Activated CD4-positive, alpha-beta memory T cell treated with anti-CD3 and anti-CD28 coated beads, Interleukin-2, amount 10 ng/mL, durations not matched to agents 7 days and 5 days (primary cell): Measurements from ENCODE around the gene NKX2-2. TPM values are rescaled to one million over a fixed set of nuclear protein-coding genes. Genes with fewer than 3 reads are reported as not detected.

Experiments used
- CTCF ChIA-PET: fragments of 350-600 bp; sonication (Branson Sonifier 250); formaldehyde crosslinking; loops from one replicate; lab custom pipeline; 2021; ENCODE audit warnings: antibody characterized with exemption, inconsistent platforms; lab: Charles Lee
- POLR2A ChIA-PET: fragments of 350-600 bp; sonication (Branson Sonifier 250); formaldehyde crosslinking; loops from one replicate; lab custom pipeline; 2021; ENCODE audit warnings: antibody characterized with exemption; lab: Charles Lee
- DNase-seq: peaks from one replicate; pipeline ENCODE4 v3.0.0-alpha.2; 2020
- H3K27ac Mint-ChIP-seq: one replicate; pipeline ENCODE4 v1.8.0; 2021; ENCODE audit warnings: mild to moderate bottlenecking, mixed read lengths
- H3K27me3 Mint-ChIP-seq: one replicate; pipeline ENCODE4 v1.8.0; 2021; ENCODE audit warnings: mixed read lengths
- H3K36me3 Mint-ChIP-seq: one replicate; pipeline ENCODE4 v1.8.0; 2021; ENCODE audit warnings: low read depth, mixed read lengths
- H3K4me1 Mint-ChIP-seq: one replicate; pipeline ENCODE4 v1.8.0; 2021; ENCODE audit warnings: mixed read lengths
- H3K4me3 Mint-ChIP-seq: one replicate; pipeline ENCODE4 v1.8.0; 2021; ENCODE audit warnings: mild to moderate bottlenecking, mixed read lengths
- H3K9me3 Mint-ChIP-seq: one replicate; pipeline ENCODE4 v1.8.0; 2021; ENCODE audit warnings: mixed read lengths
- total RNA-seq, 2 experiments: library from RNA; stranded (reverse); gene quantifications; one replicate each; pipeline ENCODE4 v1.2.3, GENCODE V29; 2021

Gene NKX2-2
- not detected for total RNA-seq

DNA sequence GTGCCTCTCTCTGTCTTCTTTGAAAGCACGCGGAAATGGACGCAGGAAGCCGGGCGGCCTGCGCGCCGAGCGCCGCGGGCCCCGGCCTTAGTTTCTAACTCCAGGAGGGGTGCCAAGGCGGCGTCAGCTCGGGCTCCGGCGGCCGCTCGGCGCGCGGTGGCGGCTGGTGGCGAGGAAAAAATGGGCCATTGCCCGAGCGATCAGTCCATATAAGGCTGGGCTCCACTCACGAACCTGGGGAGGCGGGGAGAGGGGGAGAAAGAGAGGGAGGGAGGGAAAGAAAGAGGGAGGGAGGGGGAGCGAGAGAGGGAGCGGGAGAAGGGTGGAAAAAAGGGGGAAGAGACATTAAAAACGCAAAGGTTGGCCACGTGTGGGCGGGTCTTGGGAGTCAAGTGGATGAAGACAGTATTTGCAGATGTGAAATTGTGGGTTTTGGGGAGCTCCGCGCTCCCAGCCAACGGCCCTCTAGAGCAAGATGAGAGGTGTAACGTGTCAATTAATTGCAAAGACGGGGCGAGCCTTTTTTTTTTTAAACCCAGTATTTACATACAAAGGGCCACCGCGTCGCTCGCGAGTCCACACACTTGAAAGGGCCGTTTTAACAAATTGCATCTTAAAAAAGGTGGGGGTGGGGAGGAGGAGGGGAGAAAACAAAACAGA is at the start of gene NKX2-2:
Gene NKX2-2, minus strand, starts transcription at position 184 of the 660 bp plus-strand sequence. CDS start 395 bp downstream, outside the sequence.
- Mint-ChIP-seq H3K36me3 (peaks cover 15% of the 10 kb centered on the region), H3K4me3 (peak within 1 kb of the TSS; percentile 30), H3K4me1 (peaks cover 35% of the 10 kb centered on the region), H3K27ac (peak within 1 kb of the TSS; percentile 44), H3K27me3 (peaks cover 82% of the 10 kb centered on the region), H3K9me3 (no peaks in the 10 kb centered on the region)
- ChIA-PET CTCF (no interaction called here), POLR2A (no interaction called here)
- DNase-seq: no peak

DNA sequence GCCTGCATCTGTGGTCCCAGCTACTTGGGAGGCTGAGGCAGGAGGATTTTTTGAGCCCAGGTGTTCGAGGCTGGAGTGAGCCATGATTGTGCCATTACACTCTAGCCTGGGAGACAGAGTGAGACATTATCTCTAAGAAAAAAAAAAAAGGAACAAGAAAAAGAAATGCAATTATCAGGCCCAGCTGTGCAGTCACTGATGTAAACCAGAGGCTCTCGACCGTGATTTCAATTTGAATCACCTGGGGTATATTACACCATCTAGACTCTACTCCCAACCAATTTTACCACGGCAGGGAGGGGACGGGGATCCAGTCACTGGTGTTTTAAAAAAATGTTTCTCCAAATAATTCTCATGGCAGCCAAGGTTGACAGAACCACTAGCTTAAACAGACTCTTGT is 48.8 kb upstream of the NKX2-2 start:
- peaks cover 13% of the 10 kb centered on the region for H3K27me3 Mint-ChIP-seq
- DNase-seq: no peak
- H3K4me1 Mint-ChIP-seq: peaks cover 22% of the 10 kb centered on the region
- no peak overlapping the region for H3K4me3 Mint-ChIP-seq
- no peak overlapping the region for H3K27ac Mint-ChIP-seq
- POLR2A ChIA-PET: interaction anchor here (1.0 to 1.2 kb wide), 2 partner anchors 8 to 14 kb away, joined by 3 to 7 read pairs; no protein-coding TSS in a partner anchor
- peaks cover 4% of the 10 kb centered on the region for H3K36me3 Mint-ChIP-seq
- CTCF ChIA-PET: interaction anchor here (0.7 to 1.4 kb wide), 2 partner anchors 8 to 327 kb away, joined by 3 to 4 read pairs; no protein-coding TSS in a partner anchor
- H3K9me3 Mint-ChIP-seq: no peaks in the 10 kb centered on the region

DNA sequence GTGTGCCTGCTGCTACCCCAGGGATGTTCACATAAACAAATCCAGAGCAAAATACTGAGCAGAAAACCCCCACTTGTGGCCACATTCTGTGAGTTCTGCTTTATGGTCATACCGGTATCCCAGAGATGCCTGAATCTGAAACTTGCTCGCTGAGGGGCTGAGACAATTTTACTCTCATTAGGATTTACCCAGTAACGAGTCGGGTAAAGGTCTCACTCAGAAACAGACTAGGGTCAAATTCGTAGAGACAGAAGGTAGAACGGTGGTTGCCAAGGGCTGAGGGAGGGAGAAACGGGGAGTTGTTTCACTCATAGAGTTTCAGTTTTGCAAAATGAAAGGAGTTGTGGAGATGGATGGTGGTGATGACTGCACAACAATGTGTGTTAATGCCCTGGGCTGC is 45.4 kb upstream of the NKX2-2 start:
- DNase-seq: peak; percentile 40
- ChIA-PET CTCF (interaction anchor here (3.3 kb wide), 1 partner anchor 12 kb away, joined by 26 read pairs; no protein-coding TSS in a partner anchor), POLR2A (interaction anchor here (1.6 kb wide), 1 partner anchor 12 kb away, joined by 4 read pairs; no protein-coding TSS in a partner anchor)
- H3K9me3 Mint-ChIP-seq: no peaks in the 10 kb centered on the region
- peaks cover 4% of the 10 kb centered on the region for H3K36me3 Mint-ChIP-seq
- H3K4me3 Mint-ChIP-seq: peak overlapping the region; percentile 78
- peaks cover 49% of the 10 kb centered on the region for H3K4me1 Mint-ChIP-seq
- H3K27ac Mint-ChIP-seq: peak overlapping the region; percentile 80
- peaks cover 8% of the 10 kb centered on the region for H3K27me3 Mint-ChIP-seq

DNA sequence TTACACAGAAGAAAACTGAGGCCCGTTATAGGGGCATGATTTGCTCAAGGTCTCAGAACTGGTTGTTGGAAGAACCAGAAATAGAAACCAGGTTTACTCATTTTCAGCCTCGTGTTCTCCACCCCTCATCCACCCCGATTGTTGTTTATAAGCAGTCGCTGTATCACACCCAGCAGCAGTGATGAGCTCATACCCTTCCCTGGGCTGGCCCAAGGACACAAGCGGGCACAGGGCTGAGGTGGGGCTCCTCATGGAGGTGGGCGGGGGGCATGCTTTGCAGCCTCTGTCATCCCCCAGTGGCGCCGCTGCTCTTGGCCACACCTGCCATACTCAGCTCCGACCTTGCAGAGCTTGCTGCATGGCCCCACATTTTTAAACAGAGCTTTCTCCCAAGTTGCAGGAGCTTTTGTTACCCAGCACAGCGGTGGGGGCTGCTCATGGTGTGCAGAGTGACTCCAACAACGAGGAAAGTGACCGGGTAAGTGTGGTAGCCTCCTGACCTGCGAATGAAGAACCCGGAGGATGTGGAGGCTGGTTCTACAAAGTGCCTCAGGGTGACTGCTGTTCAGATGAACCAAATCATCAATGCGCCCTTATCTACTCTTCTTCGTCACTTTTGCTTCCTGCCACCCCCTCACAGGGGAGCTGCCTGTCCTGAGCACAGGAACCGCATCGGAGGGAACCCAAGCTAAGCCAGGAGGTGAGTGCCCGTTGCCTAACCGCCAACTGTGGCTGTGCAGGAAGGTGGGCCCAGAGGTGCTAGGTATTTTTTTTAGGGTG is 43.6 kb upstream of the NKX2-2 start:
- Mint-ChIP-seq H3K4me3 (peak overlapping the region; percentile 78), H3K9me3 (no peaks in the 10 kb centered on the region), H3K4me1 (peaks cover 49% of the 10 kb centered on the region), H3K27me3 (peaks cover 1% of the 10 kb centered on the region), H3K36me3 (no peaks in the 10 kb centered on the region), H3K27ac (peak overlapping the region; percentile 85)
- DNase-seq: peak; percentile 55
- ChIA-PET POLR2A (interaction anchor here (0.9 to 2.5 kb wide), 8 partner anchors 9 to 457 kb away, joined by 3 to 20 read pairs (median 4); partner anchors contain the start of genes KIZ and XRN2), CTCF (interaction anchor here (0.6 to 3.3 kb wide), 3 partner anchors 9 to 22 kb away, joined by 3 to 26 read pairs (median 5); no protein-coding TSS in a partner anchor)

DNA sequence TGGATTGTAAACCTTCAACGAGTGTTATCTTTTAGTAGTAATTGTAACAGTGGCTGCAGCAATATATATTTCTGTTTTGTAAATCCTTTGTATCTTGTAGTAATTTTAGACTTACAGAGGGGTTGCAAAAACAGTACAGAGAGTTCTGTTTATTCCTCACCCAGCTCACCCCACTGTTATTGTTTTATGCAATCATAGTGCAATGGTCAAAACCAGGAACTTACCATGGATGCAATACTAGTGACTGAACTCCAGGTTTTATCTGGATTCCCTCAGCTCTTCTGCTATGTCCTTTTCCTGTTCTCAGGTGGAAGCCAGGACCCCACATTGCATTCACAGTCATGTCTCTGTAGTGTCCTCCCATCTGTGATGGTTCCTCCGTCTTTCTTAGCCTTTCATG is 42.5 kb upstream of the NKX2-2 start:
- ChIA-PET POLR2A (interaction anchor here (1.4 to 2.5 kb wide), 3 partner anchors 8 to 253 kb away, joined by 3 to 20 read pairs (median 8); partner anchors contain the start of gene XRN2), CTCF (interaction anchor here (0.7 to 3.3 kb wide), 3 partner anchors 15 to 508 kb away, joined by 3 to 26 read pairs (median 5); no protein-coding TSS in a partner anchor)
- H3K9me3 Mint-ChIP-seq: no peaks in the 10 kb centered on the region
- no peaks in the 10 kb centered on the region for H3K36me3 Mint-ChIP-seq
- H3K27ac Mint-ChIP-seq: peak overlapping the region; percentile 85
- no peak overlapping the region for H3K4me3 Mint-ChIP-seq
- DNase-seq: no peak
- peaks cover 3% of the 10 kb centered on the region for H3K27me3 Mint-ChIP-seq
- H3K4me1 Mint-ChIP-seq: peaks cover 49% of the 10 kb centered on the region

DNA sequence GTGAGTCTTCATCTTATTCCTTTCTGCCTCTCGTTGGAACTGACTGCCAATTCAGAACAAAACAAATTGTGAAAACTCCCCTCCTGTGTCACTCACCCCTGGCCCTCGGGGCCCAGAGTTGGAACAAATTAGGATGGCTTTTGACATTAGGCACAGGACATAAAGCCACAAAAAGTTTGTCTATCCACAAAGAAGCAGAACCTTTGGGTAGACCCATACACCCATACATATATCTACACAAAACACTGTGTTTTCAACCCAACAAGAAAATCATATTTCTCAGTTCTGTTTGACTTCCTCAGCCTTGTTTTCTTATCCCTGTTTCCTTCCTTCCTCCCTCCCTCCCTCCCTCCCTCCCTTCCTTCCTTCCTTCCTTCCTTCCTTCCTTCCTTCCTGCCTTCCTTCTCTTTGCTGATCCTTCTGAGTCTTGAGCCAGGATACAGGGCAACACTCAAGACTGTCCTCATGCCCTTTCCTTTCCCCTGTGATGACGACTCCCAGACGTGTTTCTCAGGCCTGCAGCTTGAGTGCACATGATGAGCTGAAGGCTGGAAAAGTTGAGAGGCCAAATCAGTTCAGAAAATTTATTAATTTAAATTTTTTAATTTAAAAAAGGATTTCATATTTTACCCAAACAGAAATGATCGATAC is 41.7 kb upstream of the NKX2-2 start:
- no peak for DNase-seq
- CTCF ChIA-PET: interaction anchor here (0.7 to 3.3 kb wide), 2 partner anchors 16 to 507 kb away, joined by 3 to 26 read pairs; no protein-coding TSS in a partner anchor
- Mint-ChIP-seq H3K9me3 (no peaks in the 10 kb centered on the region), H3K4me1 (peaks cover 49% of the 10 kb centered on the region), H3K27me3 (peaks cover 3% of the 10 kb centered on the region), H3K4me3 (no peak overlapping the region), H3K36me3 (no peaks in the 10 kb centered on the region), H3K27ac (no peak overlapping the region)
- POLR2A ChIA-PET: no interaction called here

DNA sequence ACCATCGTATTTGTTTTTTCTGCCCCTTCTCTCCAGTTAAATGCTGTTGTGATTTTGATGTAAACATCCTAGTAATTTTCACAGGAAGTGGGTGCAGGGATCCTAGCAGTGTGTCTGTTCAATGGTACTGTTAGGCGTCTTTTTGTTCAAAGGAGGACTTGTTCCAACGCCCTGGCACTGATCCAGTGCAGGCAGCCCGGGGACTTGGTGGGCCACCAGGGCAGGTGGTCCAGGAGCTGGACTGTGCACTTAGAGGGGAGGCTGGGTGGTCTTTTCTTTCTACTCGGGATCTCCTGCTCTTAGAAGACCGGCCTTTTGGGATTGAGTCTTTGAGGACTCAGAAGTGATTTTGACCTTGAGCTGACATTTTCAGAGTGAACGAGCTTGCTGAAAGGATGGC is 41.1 kb upstream of the NKX2-2 start:
- ChIA-PET CTCF (interaction anchor here (0.5 kb wide), 1 partner anchor 45 kb away, joined by 3 read pairs; no protein-coding TSS in a partner anchor), POLR2A (no interaction called here)
- Mint-ChIP-seq H3K9me3 (no peaks in the 10 kb centered on the region), H3K4me3 (no peak overlapping the region), H3K36me3 (no peaks in the 10 kb centered on the region), H3K4me1 (peaks cover 50% of the 10 kb centered on the region), H3K27ac (no peak overlapping the region), H3K27me3 (peaks cover 3% of the 10 kb centered on the region)
- no peak for DNase-seq

DNA sequence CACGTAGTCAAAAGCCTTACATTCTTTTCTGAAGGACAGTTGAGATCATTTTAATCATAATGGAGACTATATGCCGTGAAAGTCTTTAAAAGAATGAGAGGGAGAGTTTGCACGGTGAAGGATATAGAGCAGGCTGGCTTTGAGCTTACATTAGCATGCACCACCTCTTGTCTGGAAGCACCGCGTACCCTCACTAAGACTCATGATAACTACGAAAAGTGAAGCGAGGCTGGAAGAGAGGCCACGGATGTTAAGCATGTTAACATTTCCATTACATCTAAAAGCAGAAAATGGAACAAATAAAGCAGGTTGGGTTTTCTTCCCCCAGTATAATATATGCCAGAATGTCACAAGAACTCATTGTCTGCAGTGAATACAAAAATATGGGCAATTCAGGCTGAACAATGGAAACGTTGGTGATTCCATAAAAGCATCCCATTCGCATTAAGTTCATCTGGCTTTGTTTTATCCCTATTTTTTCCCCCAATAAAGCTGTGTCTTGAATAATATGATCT is 40.6 kb upstream of the NKX2-2 start:
- POLR2A ChIA-PET: no interaction called here
- no peak for DNase-seq
- Mint-ChIP-seq H3K4me3 (no peak overlapping the region), H3K27ac (no peak overlapping the region), H3K9me3 (no peaks in the 10 kb centered on the region), H3K4me1 (peaks cover 49% of the 10 kb centered on the region), H3K27me3 (peaks cover 3% of the 10 kb centered on the region), H3K36me3 (no peaks in the 10 kb centered on the region)
- CTCF ChIA-PET: interaction anchor here (0.5 kb wide), 1 partner anchor 44 kb away, joined by 3 read pairs; no protein-coding TSS in a partner anchor

DNA sequence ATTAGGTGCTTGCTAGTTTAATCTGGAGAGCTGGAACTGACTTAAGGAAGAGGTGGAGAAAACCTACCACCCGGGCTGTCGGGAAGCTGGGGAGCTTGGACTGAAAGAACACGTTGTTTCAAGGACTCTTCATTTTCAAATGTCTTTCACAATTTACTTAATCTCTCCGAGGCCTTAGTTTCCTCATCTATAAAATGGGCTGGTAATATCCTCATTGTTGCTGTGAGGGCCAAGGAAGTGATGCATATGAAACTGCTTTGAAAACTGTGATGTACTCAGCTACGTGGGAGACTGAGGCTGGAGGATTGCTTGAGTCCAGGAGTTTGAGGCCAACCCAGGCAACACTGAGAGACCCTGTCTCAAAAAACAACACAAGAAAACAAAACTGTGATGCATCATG is 36.7 kb upstream of the NKX2-2 start:
- no peak for DNase-seq
- ChIA-PET CTCF (interaction anchor here (4.1 kb wide), 1 partner anchor 21 kb away, joined by 17 read pairs; no protein-coding TSS in a partner anchor), POLR2A (no interaction called here)
- Mint-ChIP-seq H3K4me3 (no peak overlapping the region), H3K27ac (no peak overlapping the region), H3K27me3 (peaks cover 3% of the 10 kb centered on the region), H3K9me3 (no peaks in the 10 kb centered on the region), H3K4me1 (peaks cover 40% of the 10 kb centered on the region), H3K36me3 (no peaks in the 10 kb centered on the region)

DNA sequence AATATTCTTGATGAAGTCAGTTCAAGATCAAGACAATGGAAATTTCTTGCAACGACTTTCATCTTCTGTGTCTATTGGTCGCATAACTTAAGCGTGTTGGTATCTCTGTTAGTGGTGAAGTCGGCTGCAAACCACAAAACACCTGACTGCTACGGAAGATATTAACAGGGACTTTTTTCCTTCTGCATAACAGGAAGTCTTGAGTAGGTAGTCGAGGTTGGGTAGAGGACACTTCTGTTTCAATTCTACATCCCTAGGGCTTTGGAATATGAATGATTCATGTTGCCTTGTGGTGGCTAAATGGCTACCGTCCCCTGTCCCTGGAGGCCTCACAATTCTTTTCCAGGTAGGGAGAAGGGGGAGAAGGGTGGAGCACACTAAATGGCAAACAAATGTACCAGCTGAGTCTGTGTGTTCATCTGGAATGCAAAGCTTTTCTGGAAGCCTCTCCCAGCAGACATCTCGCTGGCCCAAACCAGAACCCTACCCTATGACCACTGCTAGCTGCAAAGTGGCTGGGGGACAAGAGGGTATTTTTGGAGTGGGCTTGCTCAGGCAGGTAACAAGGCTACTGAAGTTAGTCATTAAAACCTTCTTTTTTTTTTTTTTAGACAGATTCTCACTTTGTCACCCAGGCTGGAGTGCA is 34.6 kb upstream of the NKX2-2 start:
- H3K27me3 Mint-ChIP-seq: peaks cover 3% of the 10 kb centered on the region
- peak overlapping the region; percentile 48 for H3K4me3 Mint-ChIP-seq
- peak overlapping the region; percentile 78 for H3K27ac Mint-ChIP-seq
- H3K9me3 Mint-ChIP-seq: peaks cover 6% of the 10 kb centered on the region
- peak; percentile 62 for DNase-seq
- CTCF ChIA-PET: interaction anchor here (0.8 to 4.1 kb wide), 3 partner anchors 9 to 313 kb away, joined by 3 to 17 read pairs (median 3); no protein-coding TSS in a partner anchor
- H3K36me3 Mint-ChIP-seq: no peaks in the 10 kb centered on the region
- peaks cover 32% of the 10 kb centered on the region for H3K4me1 Mint-ChIP-seq
- POLR2A ChIA-PET: interaction anchor here (0.7 to 3.1 kb wide), 2 partner anchors 9 to 14 kb away, joined by 3 to 20 read pairs; no protein-coding TSS in a partner anchor

DNA sequence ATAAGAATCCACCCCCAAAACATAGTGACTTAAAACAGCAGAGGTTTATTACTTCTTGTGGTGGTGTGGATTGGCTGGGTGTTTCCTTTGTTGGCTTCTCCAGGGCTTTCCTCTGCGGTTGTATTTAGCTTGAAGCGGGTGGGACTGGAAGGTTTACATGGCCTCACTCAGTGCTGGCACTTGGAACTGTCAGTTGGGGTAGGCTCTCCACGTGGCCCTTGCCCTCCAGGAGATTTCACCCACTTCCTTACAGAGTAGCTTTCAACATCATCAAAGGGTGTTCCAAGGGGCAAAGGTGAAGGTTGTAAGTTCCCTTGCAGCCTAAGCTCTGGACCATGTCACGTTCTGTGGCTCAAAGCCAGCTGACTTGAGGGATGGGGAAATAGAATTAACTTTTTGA is 32.5 kb upstream of the NKX2-2 start:
- CTCF ChIA-PET: interaction anchor here (1.2 to 1.8 kb wide), 2 partner anchors 25 to 311 kb away, joined by 3 to 12 read pairs; no protein-coding TSS in a partner anchor
- Mint-ChIP-seq H3K36me3 (no peaks in the 10 kb centered on the region), H3K4me3 (no peak overlapping the region), H3K27me3 (peaks cover 2% of the 10 kb centered on the region), H3K4me1 (peaks cover 32% of the 10 kb centered on the region), H3K27ac (no peak overlapping the region), H3K9me3 (peaks cover 6% of the 10 kb centered on the region)
- DNase-seq: no peak
- POLR2A ChIA-PET: interaction anchor here (0.9 kb wide), 1 partner anchor 12 kb away, joined by 3 read pairs; no protein-coding TSS in a partner anchor
